ENCODE results near the gene POLDIP2.

Gene POLDIP2

DNA sequence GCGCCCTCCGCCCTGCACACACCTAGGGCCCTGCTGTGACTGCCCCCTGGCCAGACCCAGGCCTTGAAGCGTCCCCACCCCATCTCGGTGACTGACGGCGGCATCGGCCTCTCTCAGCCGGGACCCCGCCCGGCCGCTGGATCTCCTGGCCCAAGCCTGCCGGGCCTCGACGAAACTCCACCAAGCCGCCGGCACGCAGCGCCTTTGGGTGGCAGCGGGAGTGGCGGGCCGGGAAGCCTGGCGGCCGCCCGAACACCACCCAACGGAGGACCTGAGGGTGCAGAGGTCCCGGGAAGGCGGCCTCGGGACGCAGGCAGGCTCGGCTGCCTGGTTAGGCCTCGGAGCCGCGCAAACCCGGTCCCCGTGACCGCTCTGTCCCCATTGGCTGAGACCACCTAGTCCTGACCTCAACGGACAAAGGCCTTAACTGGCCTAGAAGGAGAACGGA is 50.3 kb downstream of the POLDIP2 start:
- H3K4me3 ChIP-seq (ENCODE audit: low read length, poor library complexity, severe bottlenecking): no peak overlapping the region
- no peaks in the 10 kb centered on the region for H3K36me3 ChIP-seq (ENCODE audit: insufficient read depth, low read length)
- no peak overlapping the region for H2AFZ ChIP-seq (ENCODE audit: low read length)
- no peaks in the 10 kb centered on the region for H3K4me1 ChIP-seq (ENCODE audit: insufficient read depth, low read length, poor library complexity, severe bottlenecking)
- no peaks in the 10 kb centered on the region for H3F3A ChIP-seq (ENCODE audit: low read depth)
- no peaks in the 10 kb centered on the region for H3K79me2 ChIP-seq (ENCODE audit: insufficient read depth, low read length)
- H3K9me3 ChIP-seq (ENCODE audit: insufficient read depth, low read depth, low read length): no peaks in the 10 kb centered on the region
- H4K20me1 ChIP-seq (ENCODE audit: insufficient read depth, low read length, poor library complexity, severe bottlenecking): no peaks in the 10 kb centered on the region
- H3K4me2 ChIP-seq (ENCODE audit: low read depth, low read length, poor library complexity, severe bottlenecking): no peak overlapping the region
- TF ChIP-seq EZH2phosphoT487 (IDR thresholded peaks at IDR 0.05; ENCODE audit: borderline replicate concordance) (no peak), CTCF (conservative IDR thresholded peaks at IDR 0.05; ENCODE audit: low read length) (no peak)
- H3K9ac ChIP-seq (ENCODE audit: low read depth, low read length, poor library complexity, severe bottlenecking): no peak overlapping the region
- H3K9me2 ChIP-seq (replicated peaks; ENCODE audit: low read depth, low read length): no peaks in the 10 kb centered on the region
- no peaks in the 10 kb centered on the region for H3K27me3 ChIP-seq (ENCODE audit: insufficient read depth, low read length, poor library complexity, severe bottlenecking)

- H3K4me1 ChIP-seq (ENCODE audit: insufficient read depth, low read length, poor library complexity, severe bottlenecking): no peaks in the 10 kb centered on the region
- no peak overlapping the region for H2AFZ ChIP-seq (ENCODE audit: low read length)
- H3K9me2 ChIP-seq (replicated peaks; ENCODE audit: low read depth, low read length): no peaks in the 10 kb centered on the region
- H3K9me3 ChIP-seq (ENCODE audit: insufficient read depth, low read depth, low read length): no peaks in the 10 kb centered on the region
- H3K36me3 ChIP-seq (ENCODE audit: insufficient read depth, low read length): no peaks in the 10 kb centered on the region
- TF ChIP-seq CTCF (conservative IDR thresholded peaks at IDR 0.05; ENCODE audit: low read length): no peak
- TF ChIP-seq EZH2phosphoT487 (IDR thresholded peaks at IDR 0.05; ENCODE audit: borderline replicate concordance): no peak
- H3K9ac ChIP-seq (ENCODE audit: low read depth, low read length, poor library complexity, severe bottlenecking): no peak overlapping the region
- H3K79me2 ChIP-seq (ENCODE audit: insufficient read depth, low read length): no peaks in the 10 kb centered on the region
- H4K20me1 ChIP-seq (ENCODE audit: insufficient read depth, low read length, poor library complexity, severe bottlenecking): no peaks in the 10 kb centered on the region
- no peak overlapping the region for H3K4me3 ChIP-seq (ENCODE audit: low read length, poor library complexity, severe bottlenecking)
- no peak overlapping the region for H3K4me2 ChIP-seq (ENCODE audit: low read depth, low read length, poor library complexity, severe bottlenecking)
- no peaks in the 10 kb centered on the region for H3F3A ChIP-seq (ENCODE audit: low read depth)
- H3K27me3 ChIP-seq (ENCODE audit: insufficient read depth, low read length, poor library complexity, severe bottlenecking): no peaks in the 10 kb centered on the region
These were observed 58.9 kb downstream of the POLDIP2 start for GRCh38 chr17:28298449-28298848.
